Activated CD8-positive, alpha-beta memory T cell treated with anti-CD3 and anti-CD28 coated beads for 48 hours (primary cell): ENCODE results near the gene PTGS1.
"Not testable (repeated sequence)": the region's sequence is repeated elsewhere in the genome, so short reads cannot be mapped to it uniquely, and the experiment has no call there.

Experiments used
- DNase-seq, 3 experiments: peaks; one replicate each; pipeline ENCODE4 v3.0.0-alpha.2; 2020; ENCODE audit warnings: low read depth in 2 of 3, low spot score in 2 of 3

Gene PTGS1

DNA sequence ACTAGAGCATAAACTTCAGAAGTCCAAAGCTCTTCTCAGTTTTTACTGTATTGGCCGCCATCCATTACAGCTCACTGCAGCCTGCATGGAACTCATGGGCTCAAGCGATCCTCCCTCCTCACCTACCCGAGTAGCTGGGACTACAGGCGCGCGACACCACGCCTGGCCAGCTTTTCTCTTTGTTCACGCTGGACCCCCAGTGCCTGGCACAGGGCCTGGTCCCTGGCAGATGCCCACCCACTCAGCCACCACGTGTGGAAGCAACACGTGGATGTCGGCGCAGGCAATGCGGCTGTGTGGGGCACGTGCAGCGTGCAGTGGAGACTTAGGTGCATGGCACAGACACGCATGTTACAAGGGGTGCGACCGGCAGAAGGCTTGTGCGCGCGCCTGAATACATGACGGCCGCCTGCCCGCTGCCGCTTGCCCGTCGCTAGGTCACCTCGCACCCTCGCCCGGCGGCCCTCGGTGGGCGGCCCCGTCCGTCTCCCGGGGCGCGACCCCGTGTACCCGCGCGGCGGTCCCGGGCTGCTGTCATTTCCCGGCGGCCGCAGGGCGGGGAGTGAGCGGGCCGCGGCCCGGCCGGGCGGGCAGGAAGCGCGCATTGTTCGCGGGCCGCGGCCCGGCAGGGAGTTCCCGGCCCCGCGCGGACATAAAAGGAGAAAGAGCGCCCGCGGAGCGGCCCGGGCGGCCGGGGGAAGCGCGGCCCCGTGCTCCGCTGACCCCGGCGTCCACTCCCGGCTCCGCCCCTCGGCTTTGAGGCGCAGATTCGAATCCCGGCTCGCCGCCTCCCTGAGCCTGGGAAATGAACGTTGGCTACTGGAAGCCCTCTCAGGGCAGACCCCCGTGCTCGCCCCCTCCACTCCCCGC is 24.1 kb upstream of the PTGS1 start:
- no peak for DNase-seq

- DNase-seq: no peak
Measured at GRCh38 chr9:122347348-122348287, 23.2 kb upstream of the PTGS1 start.

GRCh38 chr9:122348288-122348777 is 22.5 kb upstream of the PTGS1 start:
- no peak for DNase-seq

DNA sequence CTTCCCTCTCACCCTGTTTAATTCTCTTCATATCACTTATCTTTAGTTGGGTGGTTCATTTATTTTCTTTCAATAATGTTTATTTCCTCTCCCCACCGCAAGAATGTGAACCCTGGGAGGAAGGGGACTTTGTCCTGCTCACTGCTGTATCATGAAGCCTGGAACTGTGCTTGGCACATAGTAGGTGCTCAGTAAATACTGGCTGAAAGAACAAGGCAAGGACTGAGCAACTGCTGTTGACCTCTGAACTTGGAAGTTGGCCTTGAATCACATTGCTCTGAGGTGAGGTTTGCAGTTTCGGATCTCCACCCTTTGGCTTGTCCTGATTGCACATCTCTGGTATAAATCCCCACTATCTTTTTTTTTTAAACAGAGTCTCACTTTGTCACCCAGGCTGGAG is 22.0 kb upstream of the PTGS1 start:
- DNase-seq: no peak

DNA sequence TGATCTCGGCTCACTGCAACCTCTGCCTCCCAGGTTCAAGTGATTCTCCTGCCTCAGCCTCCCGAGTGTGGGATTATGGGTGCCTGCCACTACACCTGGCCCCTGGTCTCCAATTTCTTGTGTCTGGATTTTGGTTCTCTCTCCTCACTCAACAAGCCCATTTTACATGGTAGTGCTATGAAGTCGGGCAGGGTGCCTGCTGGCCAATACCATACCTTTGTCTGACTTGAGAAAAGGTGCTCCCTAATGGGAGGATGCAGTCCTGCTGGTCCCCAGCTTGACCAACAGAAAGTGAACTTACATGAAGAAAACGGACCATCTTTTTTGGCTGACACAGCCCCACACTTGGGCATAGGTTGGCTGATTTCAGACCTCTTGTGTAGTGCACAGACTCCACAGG is 21.6 kb upstream of the PTGS1 start:
- DNase-seq: no peak

DNA sequence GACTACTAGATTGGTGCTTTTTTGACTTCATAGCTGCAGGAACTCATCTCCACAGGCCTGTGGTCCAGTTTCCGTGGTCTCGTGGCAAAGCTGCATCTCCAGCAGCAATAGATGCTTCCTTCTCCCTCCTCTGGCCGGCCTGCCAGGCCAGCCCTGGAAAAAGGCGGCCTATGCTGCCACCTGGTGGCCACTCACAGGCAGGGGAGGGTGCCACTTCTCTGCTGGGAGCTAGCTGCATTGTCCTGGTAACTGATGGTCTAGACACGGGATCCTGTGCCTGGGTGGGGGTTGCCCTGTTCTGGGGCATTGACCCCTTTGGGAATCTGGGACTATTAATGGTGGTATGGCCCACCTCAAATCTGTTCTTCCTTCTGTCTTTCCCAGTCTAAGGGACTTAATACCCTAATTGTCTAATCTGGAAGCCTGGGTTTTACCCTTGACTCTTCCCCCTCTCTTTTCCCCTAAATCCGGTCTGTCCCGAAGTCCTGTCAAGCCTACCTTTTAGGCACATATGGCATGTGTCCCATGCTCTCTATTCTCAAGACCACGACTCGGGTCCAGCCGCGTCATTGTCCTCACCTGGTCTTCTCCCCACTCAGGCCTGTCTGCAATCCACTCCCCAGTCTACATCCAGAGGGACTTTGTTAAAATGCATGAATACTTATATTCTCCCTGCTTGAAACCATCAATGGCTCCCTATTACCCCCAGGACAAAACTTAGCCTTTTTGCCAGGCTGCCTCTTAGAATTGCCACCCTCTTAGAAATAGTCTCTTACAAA is 20.1 kb upstream of the PTGS1 start:
- peak; percentile 49 to 76 (median 58) for DNase-seq

DNA sequence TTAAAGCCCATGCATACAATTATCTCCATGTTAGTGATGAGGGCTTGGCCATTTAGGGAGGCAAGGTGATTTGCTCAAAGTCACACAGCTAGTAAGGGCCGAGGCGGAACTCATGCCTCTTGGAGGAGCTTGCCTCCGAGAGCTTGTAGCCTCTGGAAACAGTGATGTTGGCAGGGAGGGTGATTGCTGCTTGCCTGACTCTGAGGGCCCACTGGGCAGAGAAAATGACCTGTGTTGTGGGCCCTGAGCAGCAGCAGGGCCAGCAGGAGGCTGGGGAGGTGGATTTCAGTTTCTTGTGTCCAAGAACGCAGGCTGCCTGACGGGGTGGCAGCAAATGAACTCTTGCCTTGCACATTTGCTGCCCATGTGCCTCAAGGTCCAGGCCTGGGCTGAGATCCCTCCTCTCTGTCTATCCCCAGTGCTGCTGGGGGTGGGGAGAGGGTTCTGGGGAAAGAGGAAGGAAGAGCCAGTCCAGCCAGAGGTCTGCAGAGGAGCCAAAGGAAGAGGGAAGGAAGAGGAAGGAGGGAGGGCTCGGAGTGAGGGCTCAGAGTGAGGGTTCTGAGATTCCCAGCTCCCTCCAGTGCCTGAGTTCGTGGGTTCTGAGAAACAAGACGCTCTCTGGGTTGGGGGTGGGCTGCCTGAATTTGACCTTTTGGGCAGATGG is 16.2 kb upstream of the PTGS1 start:
- DNase-seq: no peak

GRCh38 chr9:122355336-122355875 is 15.4 kb upstream of the PTGS1 start:
- DNase-seq: no peak

DNA sequence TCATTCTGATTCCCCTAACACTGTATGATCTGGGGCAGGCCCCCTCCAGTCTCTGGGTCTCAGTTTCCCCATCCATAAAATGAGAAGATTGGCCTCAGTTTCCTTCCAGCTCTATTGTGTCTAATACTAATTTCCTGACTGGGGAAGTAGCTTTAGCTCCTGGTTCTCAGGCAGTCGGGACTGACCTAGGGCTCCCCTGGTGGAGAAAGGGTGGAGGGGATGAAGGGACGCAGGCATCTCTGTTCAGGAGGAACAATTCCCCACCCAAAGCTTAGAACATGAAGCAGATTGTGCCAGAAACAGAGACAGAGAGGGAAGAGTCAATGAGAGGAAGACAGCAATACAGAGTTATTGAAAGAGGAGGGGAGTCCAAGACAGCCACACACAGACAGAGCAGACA is 14.2 kb upstream of the PTGS1 start:
- no peak for DNase-seq

DNA sequence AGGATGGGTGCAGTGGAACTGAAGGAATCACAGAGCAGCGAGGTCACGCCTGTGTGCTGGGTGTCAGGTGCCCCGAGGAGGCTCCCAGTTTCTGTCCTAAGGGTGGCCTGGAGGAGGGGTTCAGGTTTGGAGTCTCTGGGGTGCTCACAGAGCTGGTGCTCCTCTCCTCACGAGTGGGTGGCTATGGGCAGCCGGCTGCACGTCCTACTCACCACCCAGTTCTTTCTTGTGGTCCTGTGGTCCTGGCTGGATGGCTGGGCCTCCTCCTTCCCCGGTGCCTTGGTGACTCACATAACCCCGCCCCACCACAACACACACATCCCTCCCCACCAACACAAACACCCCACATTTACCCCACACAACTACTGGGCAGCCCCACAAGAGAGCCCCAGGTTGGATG is 9.9 kb upstream of the PTGS1 start:
- DNase-seq: no peak

DNA sequence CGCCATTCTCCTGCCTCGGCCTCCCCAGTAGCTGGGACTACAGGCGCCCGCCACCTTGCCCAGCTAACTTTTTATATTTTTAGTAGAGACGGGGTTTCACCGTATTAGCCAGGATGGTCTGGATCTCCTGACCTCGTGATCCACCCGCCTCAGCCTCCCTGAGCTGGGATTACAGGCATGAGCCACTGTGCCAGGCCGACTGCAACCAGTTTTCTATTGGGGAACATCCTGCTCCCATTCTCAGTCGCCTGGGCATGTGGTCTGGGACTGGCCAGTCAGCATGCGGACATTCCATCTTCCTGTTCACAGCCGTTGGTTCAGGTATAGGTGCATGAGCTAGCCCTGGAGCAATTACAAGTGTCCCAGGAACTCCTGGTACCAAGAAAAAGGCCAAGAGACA is 7.7 kb upstream of the PTGS1 start:
- DNase-seq: not testable (repeated sequence)

GRCh38 chr9:122364117-122364782 is 6.6 kb upstream of the PTGS1 start:
- DNase-seq: no peak

- no peak for DNase-seq
Measured at GRCh38 chr9:122364783-122365150, 6.1 kb upstream of the PTGS1 start.

GRCh38 chr9:122366074-122366660 is 4.7 kb upstream of the PTGS1 start:
- no peak for DNase-seq

DNA sequence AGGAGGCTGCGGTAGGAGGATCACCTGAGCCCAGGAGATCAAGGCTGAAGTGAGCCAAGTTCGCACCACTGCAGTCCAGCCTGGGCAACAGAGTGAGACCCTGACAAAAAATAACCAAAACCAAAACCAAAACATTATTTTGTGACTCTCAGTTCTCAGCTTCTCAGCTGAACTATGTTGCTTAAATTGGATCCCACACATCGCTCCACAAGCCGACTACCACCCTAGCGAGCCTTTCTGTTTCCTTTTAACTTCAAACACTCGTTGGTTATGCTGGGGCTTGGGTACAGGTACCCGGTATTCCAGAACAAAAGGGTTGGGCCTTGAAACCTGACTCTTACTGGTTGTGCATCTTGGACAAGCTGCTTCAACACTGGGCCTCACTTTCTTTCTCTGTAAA is 3.8 kb upstream of the PTGS1 start:
- no peak for DNase-seq

- DNase-seq: no peak
Measured at GRCh38 chr9:122367774-122368460, 2.9 kb upstream of the PTGS1 start.

GRCh38 chr9:122368642-122369041 is 2.2 kb upstream of the PTGS1 start:
- no peak for DNase-seq

DNA sequence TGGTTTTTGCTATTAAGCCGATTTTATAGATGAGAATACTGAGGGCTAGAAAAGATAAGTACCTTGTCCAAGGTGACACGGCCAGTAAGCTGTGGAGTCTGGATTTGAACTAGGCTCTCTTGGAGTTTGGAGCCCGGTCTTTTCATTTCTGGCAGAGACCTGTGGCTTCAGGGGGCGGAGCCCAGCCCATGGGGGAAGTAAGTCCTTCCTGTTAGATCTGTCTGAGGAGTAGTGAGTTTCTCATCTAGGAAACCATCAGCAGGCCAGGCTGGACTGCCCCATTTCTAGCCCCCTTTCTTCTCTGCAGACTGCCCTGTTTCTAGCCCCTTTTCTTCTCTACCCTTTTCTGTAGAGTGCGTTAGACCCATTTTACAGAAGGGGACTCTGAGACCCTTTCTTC is 521 bp upstream of the PTGS1 start:
- DNase-seq: no peak

DNA sequence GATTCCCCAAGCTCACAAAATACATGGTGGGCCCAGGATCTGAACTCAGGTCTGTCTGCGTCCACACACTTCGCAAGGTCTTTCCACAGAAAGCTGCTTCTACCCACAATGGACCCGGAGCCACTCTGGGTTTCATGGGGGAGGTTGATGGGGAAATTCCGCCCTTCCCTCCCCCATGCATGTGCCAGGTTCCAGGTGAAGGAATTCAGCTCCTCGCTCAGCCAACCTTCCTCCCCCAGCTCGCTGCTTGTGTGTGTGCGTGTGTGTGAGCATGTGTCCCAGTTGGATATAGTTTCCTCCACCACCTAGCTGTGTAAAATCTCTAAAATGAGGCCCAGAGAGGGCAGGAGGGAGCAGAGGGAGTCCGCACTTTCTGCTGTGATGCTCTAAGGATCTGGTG is 1.0 kb downstream of the PTGS1 start:
- DNase-seq: no peak
